Tibial nerve (tissue), 4 donors: Measurements from ENCODE around the gene CD209. TPM values are rescaled to one million over a fixed set of nuclear protein-coding genes. Genes with fewer than 3 reads are reported as not detected.

ENCODE experiments used
- DNase-seq, 2 donors: peaks; one replicate each; pipeline ENCODE4 v3.0.0-alpha.2; 2019; ENCODE audit warnings: low spot score in 2 of 2
- H3K27ac ChIP-seq, 4 donors: fragments of 200-600 bp; sonication (generic) in 3 of 4; one replicate each; pipeline ENCODE4 v1.5.1; 2017 to 2019; ENCODE audit warnings: mild to moderate bottlenecking in 1 of 4
- H3K27me3 ChIP-seq, 2 donors: fragments of 200-600 bp; sonication (generic) in 1 of 2; one replicate each; pipeline versions ENCODE4 v1.5.1 to v1.6.0; 2017 to 2019
- H3K36me3 ChIP-seq, 3 donors: fragments of 200-600 bp; sonication (generic); one replicate each; pipeline ENCODE4 v1.5.1; 2018 to 2019
- H3K4me1 ChIP-seq, 4 donors: fragments of 200-600 bp; sonication (generic) in 3 of 4; one replicate each; pipeline ENCODE4 v1.5.1; 2017 to 2019
- H3K4me3 ChIP-seq, 4 donors: fragments of 200-600 bp; sonication (generic) in 3 of 4; one replicate each; pipeline ENCODE4 v1.5.1; 2017 to 2019; ENCODE audit warnings: mild to moderate bottlenecking in 1 of 4, moderate library complexity in 1 of 4
- H3K9me3 ChIP-seq, 4 donors: fragments of 200-600 bp; sonication (generic) in 3 of 4; one replicate each; pipeline ENCODE4 v1.5.1; 2017 to 2019
- EP300 ChIP-seq, 2 donors: sonication (generic); formaldehyde crosslinking; IDR thresholded peaks; one replicate each; pipeline ENCODE4 v1.6.1; 2017; ENCODE audit warnings: antibody characterized with exemption in 2 of 2, mild to moderate bottlenecking in 1 of 2
- POLR2A ChIP-seq, 2 donors: fragments of 450-650 bp; IDR thresholded peaks; one replicate each; pipeline ENCODE4 v1.6.1; 2017; ENCODE audit warnings: antibody characterized with exemption in 2 of 2, mild to moderate bottlenecking in 2 of 2, moderate library complexity in 2 of 2
- WGBS, 2 donors: methylation state at CpG; one replicate each; pipeline ENCODE4 v1.1.5; 2018; 5-methylcytosine and 5-hydroxymethylcytosine counted together
- total RNA-seq, 4 donors: library from RNA; depleted of rRNA; stranded (reverse); fragments of >200 nt; gene quantifications; one replicate each; pipeline ENCODE4 v1.1.0, GENCODE V29; 2016
- TF ChIP-seq, protein P1 (sequence below), 5 experiments: fragments of 200-600 bp in 3 of 5; fragments of 450-650 bp in 2 of 5; sonication (generic) in 3 of 5; IDR thresholded peaks; one replicate each; pipeline ENCODE4 v1.5.1; 2016 to 2019; ENCODE audit warnings: antibody characterized with exemption in 5 of 5, mild to moderate bottlenecking in 3 of 5, moderate library complexity in 2 of 5

The CD209 gene
- total RNA-seq, 4 donors from 2014 or later = 2.6 to 12.6 (median 5.0) TPM

GRCh38 chr19:7704280-7705060, 42.9 kb downstream of the CD209 start:
- Histone ChIP-seq H3K36me3 (no peaks in the 10 kb centered on the region), H3K9me3 (no peaks in the 10 kb centered on the region), H3K4me3 (no peak overlapping the region), H3K27me3 (peaks cover 0 to 24% of the 10 kb centered on the region in 2 donors), H3K27ac (no peak overlapping the region), H3K4me1 (no peaks in the 10 kb centered on the region)
- no peak for DNase-seq
- TF ChIP-seq POLR2A (IDR thresholded peaks at IDR 0.05) = no peak
- TF ChIP-seq, protein P1, sequence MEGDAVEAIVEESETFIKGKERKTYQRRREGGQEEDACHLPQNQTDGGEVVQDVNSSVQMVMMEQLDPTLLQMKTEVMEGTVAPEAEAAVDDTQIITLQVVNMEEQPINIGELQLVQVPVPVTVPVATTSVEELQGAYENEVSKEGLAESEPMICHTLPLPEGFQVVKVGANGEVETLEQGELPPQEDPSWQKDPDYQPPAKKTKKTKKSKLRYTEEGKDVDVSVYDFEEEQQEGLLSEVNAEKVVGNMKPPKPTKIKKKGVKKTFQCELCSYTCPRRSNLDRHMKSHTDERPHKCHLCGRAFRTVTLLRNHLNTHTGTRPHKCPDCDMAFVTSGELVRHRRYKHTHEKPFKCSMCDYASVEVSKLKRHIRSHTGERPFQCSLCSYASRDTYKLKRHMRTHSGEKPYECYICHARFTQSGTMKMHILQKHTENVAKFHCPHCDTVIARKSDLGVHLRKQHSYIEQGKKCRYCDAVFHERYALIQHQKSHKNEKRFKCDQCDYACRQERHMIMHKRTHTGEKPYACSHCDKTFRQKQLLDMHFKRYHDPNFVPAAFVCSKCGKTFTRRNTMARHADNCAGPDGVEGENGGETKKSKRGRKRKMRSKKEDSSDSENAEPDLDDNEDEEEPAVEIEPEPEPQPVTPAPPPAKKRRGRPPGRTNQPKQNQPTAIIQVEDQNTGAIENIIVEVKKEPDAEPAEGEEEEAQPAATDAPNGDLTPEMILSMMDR (IDR thresholded peaks at IDR 0.05) = no peak
- WGBS, 2 donors = 65 to 73% methylated on average over 6 of the region's 6 CpGs

DNA sequence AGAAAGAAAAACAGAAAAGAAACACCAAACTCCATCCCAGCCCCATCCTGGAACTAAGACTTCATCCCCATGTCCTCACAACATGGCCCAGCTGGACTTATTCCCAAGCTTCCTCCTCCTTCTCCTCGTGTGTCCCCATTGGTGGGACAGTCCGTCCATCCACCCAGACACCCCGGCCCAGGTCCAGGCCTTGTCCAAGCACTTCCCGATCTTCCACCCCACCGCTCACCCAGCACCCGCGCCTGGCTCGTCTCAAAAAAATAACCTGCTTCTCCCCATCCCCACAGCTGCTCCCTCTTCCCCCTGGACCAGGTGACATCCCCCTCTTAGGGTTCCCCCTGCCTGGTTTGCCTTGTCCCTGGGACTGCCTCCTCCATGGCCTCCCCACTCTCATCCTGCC, 44.0 kb downstream of the CD209 start:
- WGBS, 2 donors = 61 to 69% methylated on average over 8 of the region's 8 CpGs
- Histone ChIP-seq H3K9me3 (no peaks in the 10 kb centered on the region), H3K4me1 (no peaks in the 10 kb centered on the region), H3K4me3 (no peak overlapping the region), H3K27ac (no peak overlapping the region), H3K36me3 (no peaks in the 10 kb centered on the region), H3K27me3 (peaks cover 0 to 32% of the 10 kb centered on the region in 2 donors)
- no peak for DNase-seq
- TF ChIP-seq, protein P1 (IDR thresholded peaks at IDR 0.05) = no peak
- TF ChIP-seq POLR2A (IDR thresholded peaks at IDR 0.05) (no peak), EP300 (IDR thresholded peaks at IDR 0.05) (no peak)

- no peaks in the 10 kb centered on the region for H3K4me1 ChIP-seq
- no peaks in the 10 kb centered on the region for H3K9me3 ChIP-seq
- no peak within 1 kb of the TSS for H3K4me3 ChIP-seq
- TF ChIP-seq EP300 (IDR thresholded peaks at IDR 0.05) (no peak), POLR2A (IDR thresholded peaks at IDR 0.05) (no peak)
- TF ChIP-seq, protein P1 (IDR thresholded peaks at IDR 0.05) = no peak
- H3K27ac ChIP-seq = no peak within 1 kb of the TSS
- WGBS, 2 donors = 50 to 61% methylated on average over 19 to 20 of the region's 20 CpGs
- H3K36me3 ChIP-seq = no peaks in the 10 kb centered on the region
- peaks cover 0 to 47% of the 10 kb centered on the region in 2 donors for H3K27me3 ChIP-seq
- DNase-seq = no peak
Observed at GRCh38 chr19:7701654-7702457, 45.5 kb downstream of the CD209 start, which contains the start of gene FCER2. TSS of gene FCER2 (minus strand) at chr19:7702131. CDS start at chr19:7699760, 2,371 bp downstream.

DNA sequence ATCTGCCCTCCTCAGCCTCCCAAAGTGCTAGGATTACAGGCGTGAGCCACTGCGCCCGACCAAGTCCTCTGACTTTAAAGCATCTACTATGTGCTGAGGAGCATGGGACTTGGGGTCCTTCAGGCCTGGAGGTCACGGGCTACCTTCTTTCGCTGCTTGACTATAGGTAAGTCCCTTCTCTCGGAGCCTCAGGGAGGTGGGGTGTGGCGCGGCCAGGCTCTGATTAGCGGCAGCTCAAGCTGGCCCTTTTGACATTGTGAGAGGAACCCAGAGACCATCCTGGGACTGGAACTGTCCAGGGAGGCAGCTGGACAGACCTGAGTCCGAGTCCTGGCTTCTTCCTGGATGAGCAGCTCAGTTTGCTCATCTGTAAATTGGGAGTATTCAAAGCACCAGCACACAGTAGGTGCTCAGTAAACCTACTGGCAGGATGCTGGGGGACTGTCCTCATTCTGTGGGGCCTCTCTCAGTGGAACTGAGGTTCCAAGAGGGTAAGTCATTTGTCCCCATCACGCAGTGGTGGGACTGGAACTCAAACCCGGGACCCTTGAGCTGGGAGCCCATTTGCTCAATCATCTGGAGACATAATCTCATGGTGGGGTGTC, 46.2 kb downstream of the CD209 start:
- DNase-seq = no peak
- Histone ChIP-seq H3K4me1 (no peaks in the 10 kb centered on the region), H3K36me3 (no peaks in the 10 kb centered on the region), H3K27me3 (peaks cover 0 to 49% of the 10 kb centered on the region in 2 donors), H3K4me3 (no peak overlapping the region), H3K9me3 (no peaks in the 10 kb centered on the region), H3K27ac (no peak overlapping the region)
- WGBS, 2 donors = 84 to 88% methylated on average over 11 to 12 of the region's 12 CpGs
- TF ChIP-seq POLR2A (IDR thresholded peaks at IDR 0.05) (no peak), EP300 (IDR thresholded peaks at IDR 0.05) (no peak)
- TF ChIP-seq, protein P1 (IDR thresholded peaks at IDR 0.05) = no peak
